HG03135 (cell line): ENCODE measurements around the gene ROCK2.

ENCODE experiments used
- ATAC-seq: cut with Tn5 transposase; IDR thresholded peaks from one replicate; pipeline ENCODE4 v1.9.1; 2021; ENCODE audit warnings: mild to moderate bottlenecking, moderate library complexity; ENCODE audit not compliant: unreplicated experiment

ROCK2 gene

GRCh38 chr2:11344342-11344955 lies at the start of gene ROCK2:
TSS of gene ROCK2 (minus strand) at chr2:11344636. CDS start at chr2:11344136, 500 bp downstream.
- ATAC-seq = peak; percentile 54

GRCh38 chr2:11393711-11394236 lies 49.3 kb upstream of the ROCK2 start:
- ATAC-seq = no peak

- no peak for ATAC-seq
Measured at GRCh38 chr2:11391942-11392266, 47.5 kb upstream of the ROCK2 start.

DNA sequence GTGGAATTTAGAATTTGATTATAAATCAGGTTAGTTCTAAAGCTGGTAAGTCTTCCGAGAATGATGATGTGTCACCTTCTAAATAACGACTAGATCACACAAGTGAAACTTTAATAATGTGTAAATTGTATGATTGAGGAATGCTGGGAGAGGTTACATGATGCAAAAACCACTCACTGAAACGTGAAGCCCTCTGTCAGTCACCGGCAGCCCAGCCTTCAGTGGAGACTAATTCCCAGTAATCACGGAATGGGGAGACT lies 45.9 kb upstream of the ROCK2 start:
- no peak for ATAC-seq

DNA sequence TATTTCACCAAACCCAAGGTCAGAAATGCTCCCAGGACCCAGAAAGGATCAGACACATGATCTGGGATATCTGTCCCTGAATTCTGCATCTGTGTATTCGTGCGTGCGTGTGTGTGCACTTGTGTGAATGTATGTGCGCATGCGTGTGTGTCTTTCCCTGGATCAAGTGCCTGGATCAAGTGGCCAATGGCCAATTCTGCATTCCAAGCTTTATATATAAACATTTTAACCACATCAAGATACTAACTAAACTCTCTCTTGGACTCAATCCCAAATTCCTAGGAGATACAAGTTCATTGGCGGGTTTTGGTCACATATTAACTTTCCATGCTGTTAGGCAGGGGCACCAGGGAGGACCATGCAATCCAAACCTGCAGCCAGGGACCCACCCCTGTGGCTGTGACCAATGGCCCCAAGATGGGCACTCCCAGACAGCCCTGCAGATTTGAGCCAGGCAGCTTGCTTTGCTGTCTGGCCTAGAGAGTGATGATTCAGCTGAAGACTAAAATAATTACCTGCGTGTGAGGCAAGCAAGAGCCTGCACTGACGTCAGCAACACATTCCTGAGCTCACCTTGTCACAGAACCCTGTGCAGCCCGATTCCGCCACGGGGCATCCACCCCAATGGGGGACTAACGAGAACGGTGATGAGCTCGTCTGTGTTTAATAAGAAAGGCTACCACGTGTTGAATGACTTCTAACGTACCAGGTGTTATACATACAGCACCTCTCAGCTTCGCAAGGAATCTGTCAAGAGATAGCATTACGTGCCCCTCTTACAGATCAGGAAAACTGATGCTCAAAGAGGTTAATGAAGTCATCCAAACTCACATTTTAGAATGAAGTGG lies 45.3 kb upstream of the ROCK2 start:
- ATAC-seq = no peak

DNA sequence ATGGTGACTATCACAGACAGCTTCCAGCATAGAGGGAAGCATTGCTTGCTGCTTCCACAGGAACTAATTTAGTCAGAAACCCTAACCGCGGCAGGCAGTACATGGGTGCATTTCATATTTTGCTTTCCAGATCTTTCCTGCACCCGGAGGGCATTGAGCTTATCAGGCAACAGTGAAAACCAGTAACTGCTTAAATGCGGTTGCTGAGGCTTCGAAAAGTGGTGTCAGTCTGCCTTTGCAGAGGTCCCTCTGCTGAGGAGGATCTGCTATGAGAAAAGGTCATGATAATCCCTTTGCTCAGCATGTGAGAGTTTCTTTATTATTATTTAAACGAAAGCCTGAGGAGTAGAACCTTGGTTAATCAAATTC lies 44.6 kb upstream of the ROCK2 start:
- ATAC-seq = no peak

DNA sequence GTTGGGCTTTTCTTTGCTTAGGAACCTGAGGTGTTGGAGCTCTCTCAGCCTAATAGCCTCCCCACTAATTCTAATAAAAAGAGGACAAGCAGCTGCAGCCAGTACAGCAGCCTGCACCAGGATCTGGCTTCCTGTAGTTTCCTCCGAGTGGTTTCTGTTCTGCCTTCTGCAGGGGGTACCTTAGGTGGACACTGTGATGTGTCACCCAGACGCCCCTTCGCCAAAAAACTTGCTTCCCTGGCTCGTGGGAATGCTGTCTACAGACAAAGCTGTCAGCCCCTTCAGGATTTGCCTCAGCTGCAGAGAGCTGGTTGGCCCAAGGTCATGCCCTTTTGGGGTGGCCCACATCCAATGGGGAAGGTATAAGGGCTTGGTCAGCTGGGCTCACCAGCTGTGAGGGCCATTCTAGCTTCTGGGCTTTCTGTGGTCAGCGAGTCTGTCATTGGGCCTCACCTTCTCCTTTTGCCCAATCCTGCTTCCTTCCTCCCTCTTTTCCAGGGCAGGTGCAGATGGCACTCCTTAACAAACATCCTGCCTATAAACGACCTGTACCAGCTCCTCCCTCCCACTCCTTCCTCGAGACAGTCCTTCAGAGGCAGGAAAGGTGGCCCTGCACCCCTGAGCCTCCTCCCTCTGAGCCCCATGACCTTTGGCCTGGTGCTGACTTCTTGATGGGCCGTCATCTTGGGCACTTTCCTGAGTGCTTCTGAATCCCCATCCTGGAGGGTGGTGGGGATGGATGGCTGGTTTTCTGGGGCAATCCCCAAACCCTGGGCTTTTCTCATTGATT lies 44.0 kb upstream of the ROCK2 start:
- no peak for ATAC-seq

DNA sequence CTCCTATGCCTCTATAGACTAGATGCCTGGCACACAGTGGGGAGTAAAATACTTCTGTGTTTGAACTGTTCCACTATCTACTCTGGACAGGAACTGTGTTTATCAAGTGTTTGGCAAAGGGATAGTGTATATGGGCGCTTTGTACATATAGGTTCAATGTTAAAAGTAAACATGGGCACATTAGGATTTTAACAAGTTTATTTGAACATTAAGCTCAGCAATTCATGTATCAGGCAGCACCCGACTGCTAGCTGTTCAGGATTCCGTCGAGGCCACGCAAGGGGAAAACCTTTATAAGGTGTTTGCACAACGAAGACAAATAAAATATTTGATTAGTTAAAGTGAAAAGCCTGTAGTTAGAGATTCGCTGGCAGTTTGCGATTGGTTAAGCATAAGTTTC lies 43.4 kb upstream of the ROCK2 start:
- no peak for ATAC-seq

GRCh38 chr2:11387100-11387390 lies 42.6 kb upstream of the ROCK2 start:
- ATAC-seq = no peak

DNA sequence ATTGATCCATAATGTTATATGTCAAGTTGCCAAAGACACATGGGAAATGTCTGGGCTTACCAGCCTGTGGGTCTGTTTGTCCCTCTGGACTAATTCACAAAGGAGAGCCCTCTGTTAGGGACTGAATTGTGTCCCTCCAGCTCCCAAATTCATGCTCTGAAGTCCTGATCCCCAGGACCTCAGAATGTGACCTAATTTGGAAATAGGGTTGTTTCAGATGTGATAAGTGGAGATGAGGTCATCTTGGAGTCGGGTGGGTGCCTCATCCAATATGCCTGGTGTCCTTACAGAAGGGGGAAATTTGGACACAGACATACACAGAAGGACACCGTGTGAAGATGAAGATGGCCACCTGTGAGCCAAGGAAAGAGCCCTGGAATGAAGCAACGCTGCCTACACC lies 41.4 kb upstream of the ROCK2 start:
- no peak for ATAC-seq

DNA sequence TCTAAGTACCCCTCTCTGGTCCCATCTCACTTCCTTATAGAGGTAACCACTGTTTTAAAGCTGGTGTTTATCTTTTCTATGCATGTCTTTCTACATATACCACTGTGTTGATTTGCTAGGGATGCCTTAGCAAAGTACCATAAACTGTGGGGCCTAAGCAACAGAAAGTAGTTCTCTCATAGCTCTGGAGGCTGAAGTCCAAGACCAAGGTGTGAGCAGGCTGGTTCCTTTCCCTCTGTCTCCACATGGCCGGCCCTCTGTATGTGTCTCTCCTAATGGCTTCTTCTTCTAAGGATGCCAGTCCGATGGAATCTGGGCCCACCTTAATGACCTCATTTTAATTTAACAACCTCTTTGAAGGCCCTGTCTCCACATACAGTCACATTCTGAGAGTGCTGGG lies 40.8 kb upstream of the ROCK2 start:
- ATAC-seq = no peak

- ATAC-seq = no peak
Measured at GRCh38 chr2:11379558-11379957, 35.1 kb upstream of the ROCK2 start.

GRCh38 chr2:11377928-11378545 lies 33.6 kb upstream of the ROCK2 start:
- peak; percentile 88 for ATAC-seq

DNA sequence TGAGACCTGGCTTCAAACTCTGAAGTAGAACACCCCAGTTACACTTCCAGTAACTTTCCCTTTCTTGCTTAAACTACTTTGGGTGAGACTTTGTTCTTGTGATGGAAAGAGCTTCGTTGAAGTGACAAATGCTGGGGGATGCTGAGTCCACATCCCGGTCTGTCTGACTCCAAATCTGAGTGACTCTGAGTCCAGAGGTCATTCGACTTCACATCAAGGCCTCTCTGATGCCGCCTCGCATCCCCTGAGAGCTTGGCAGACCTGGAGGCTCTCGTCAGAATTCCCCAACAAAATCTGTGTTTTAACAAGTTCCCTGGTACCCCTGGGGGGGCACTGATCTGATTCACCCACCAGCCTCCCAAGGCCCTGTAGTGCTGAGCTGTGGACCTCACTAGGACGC lies 31.6 kb upstream of the ROCK2 start:
- no peak for ATAC-seq

DNA sequence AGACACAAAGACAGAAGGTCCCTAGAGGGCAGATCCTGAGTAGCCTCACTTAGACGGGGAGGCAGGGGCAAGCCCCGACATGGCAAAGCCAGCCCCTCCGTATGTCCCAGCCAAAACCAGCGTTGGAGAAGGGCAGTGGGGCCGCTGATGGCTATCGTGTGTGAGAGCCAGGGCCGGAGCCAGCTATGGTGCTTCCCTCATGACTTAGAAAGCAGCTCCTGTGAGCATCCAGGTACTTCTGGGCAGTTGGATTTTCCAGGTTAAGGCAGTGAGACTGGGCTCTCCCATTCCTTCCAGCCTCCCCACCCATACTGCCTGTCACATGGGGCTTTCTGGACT lies 31.2 kb upstream of the ROCK2 start:
- ATAC-seq = no peak

GRCh38 chr2:11375025-11375688 lies 30.7 kb upstream of the ROCK2 start:
- ATAC-seq = no peak

GRCh38 chr2:11373096-11373495 lies 28.7 kb upstream of the ROCK2 start:
- ATAC-seq = no peak

DNA sequence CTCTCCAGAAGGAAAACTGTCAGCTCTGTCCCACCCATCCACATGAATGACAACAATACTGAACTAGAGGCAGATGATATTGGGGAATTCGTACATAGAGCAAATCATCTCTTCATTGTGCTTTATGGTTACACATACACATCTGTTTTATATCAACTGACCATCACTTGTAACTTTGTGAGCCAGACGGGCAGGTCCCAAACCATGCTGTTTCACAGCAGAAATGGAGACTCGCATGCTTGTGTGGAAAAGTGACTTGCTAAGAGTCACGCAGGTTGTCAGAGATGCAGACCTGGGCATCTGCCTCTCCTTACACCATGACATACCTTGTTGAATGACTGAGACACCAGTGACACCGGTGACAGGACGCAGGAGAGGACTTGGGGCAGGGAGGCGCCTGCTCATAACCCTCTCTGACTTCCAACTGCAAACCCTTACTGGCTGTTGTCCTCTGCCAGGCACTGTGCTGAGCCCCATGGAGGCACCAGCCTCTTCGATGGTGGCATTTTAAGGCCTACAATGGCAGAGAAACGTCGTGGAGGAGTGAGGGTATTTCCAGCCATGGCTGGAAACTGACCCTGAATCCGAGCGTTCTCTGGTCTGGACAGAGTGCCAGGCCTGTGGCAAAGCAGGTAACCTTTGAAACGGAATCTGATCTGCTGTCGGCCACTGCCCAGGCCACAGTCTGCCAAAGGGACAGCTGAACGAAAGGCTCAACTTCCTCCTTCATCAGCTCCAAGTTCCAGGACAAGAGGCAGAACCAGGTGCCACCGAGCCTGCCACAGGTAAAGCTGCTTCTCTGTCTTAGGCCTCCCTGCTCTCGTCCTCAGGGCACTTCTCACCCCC lies 26.9 kb upstream of the ROCK2 start:
- no peak for ATAC-seq

GRCh38 chr2:11370377-11371091 lies 26.1 kb upstream of the ROCK2 start:
- no peak for ATAC-seq

- no peak for ATAC-seq
Measured at GRCh38 chr2:11368059-11368572, 23.7 kb upstream of the ROCK2 start.
